Trophoblast cell (in vitro differentiated cells and primary cell): ENCODE measurements around the gene PRR23E.

ENCODE experiments used
- DNase-seq, 2 donors: peaks; one replicate each; pipeline ENCODE4 v3.0.0-alpha.2; 2016
- H2AFZ ChIP-seq: 2 replicates; pipeline ENCODE4 v1.6.1; 2013; ENCODE audit warnings: low read length, moderate library complexity, mild to moderate bottlenecking; ENCODE audit not compliant: insufficient read depth, poor library complexity
- H2AK5ac ChIP-seq: 2 replicates; pipeline ENCODE4 v1.6.1; 2013; ENCODE audit warnings: mild to moderate bottlenecking, low read length
- H2BK120ac ChIP-seq: 2 replicates; pipeline ENCODE4 v1.6.1; 2013; ENCODE audit warnings: low read length, mild to moderate bottlenecking, moderate library complexity; ENCODE audit not compliant: insufficient read depth, poor library complexity
- H2BK12ac ChIP-seq: 2 replicates; pipeline ENCODE4 v1.6.1; 2013; ENCODE audit warnings: mild to moderate bottlenecking, low read length, moderate library complexity
- H2BK5ac ChIP-seq: 2 replicates; pipeline ENCODE4 v1.6.1; 2013; ENCODE audit warnings: low read length, low read depth, moderate library complexity, mild to moderate bottlenecking; ENCODE audit not compliant: poor library complexity
- H3K14ac ChIP-seq: 2 replicates; pipeline ENCODE4 v1.6.1; 2013; ENCODE audit warnings: mild to moderate bottlenecking, low read length
- H3K18ac ChIP-seq: 2 replicates; pipeline ENCODE4 v1.6.1; 2013; ENCODE audit warnings: mild to moderate bottlenecking, low read length
- H3K23ac ChIP-seq: 2 replicates; pipeline ENCODE4 v1.6.1; 2013; ENCODE audit warnings: low read length
- H3K27ac ChIP-seq: 2 replicates; pipeline ENCODE4 v1.5.1; 2013; ENCODE audit warnings: low read depth, mild to moderate bottlenecking, inconsistent platforms, low read length, moderate library complexity
- H3K27me3 ChIP-seq: 2 replicates; pipeline ENCODE4 v1.6.1; 2013; ENCODE audit warnings: inconsistent platforms, mild to moderate bottlenecking, low read length, moderate library complexity; ENCODE audit not compliant: insufficient read depth
- H3K36me3 ChIP-seq, 2 experiments: 1 replicate in 1 of 2; 2 replicates in 1 of 2; pipeline ENCODE4 v1.6.1; 2013; ENCODE audit warnings: low read length in 2 of 2, mild to moderate bottlenecking in 2 of 2, moderate library complexity in 1 of 2; ENCODE audit not compliant: insufficient read depth in 2 of 2, control insufficient read depth in 1 of 2
- H3K4ac ChIP-seq: 2 replicates; pipeline ENCODE4 v1.6.1; 2013; ENCODE audit warnings: low read depth, mild to moderate bottlenecking, low read length, moderate library complexity
- H3K4me1 ChIP-seq, 2 experiments: 1 replicate in 1 of 2; 2 replicates in 1 of 2; pipeline ENCODE4 v1.6.1; 2013; ENCODE audit warnings: low read length in 2 of 2, mild to moderate bottlenecking in 2 of 2, moderate library complexity in 1 of 2; ENCODE audit not compliant: insufficient read depth in 2 of 2, control insufficient read depth in 1 of 2
- H3K4me2 ChIP-seq: 2 replicates; pipeline ENCODE4 v1.6.1; 2013; ENCODE audit warnings: inconsistent platforms, mild to moderate bottlenecking, low read length, moderate library complexity
- H3K4me3 ChIP-seq: 2 replicates; pipeline ENCODE4 v1.5.1; 2013; ENCODE audit warnings: mild to moderate bottlenecking, low read depth, low read length, inconsistent platforms
- H3K79me1 ChIP-seq: one replicate; pipeline ENCODE4 v1.6.1; 2013; ENCODE audit warnings: low read length
- H3K79me2 ChIP-seq: 2 replicates; pipeline ENCODE4 v1.6.1; 2013; ENCODE audit warnings: low read length, mild to moderate bottlenecking; ENCODE audit not compliant: control insufficient read depth, insufficient read depth, poor library complexity
- H3K9ac ChIP-seq: 2 replicates; pipeline ENCODE4 v1.6.1; 2013; ENCODE audit warnings: mild to moderate bottlenecking, low read length
- H3K9me3 ChIP-seq: 2 replicates; pipeline ENCODE4 v1.6.1; 2013; ENCODE audit warnings: low read depth, mild to moderate bottlenecking, control low read depth, inconsistent platforms, low read length; ENCODE audit not compliant: insufficient read depth
- H4K12ac ChIP-seq: 2 replicates; pipeline ENCODE4 v1.6.1; 2013; ENCODE audit warnings: low read depth, mild to moderate bottlenecking, low read length, moderate library complexity
- H4K8ac ChIP-seq: 2 replicates; pipeline ENCODE4 v1.6.1; 2013; ENCODE audit warnings: low read depth, mild to moderate bottlenecking, low read length, moderate library complexity
- H4K91ac ChIP-seq: one replicate; pipeline ENCODE4 v1.6.1; 2013; ENCODE audit warnings: low read depth, mild to moderate bottlenecking, low read length, moderate library complexity
- WGBS: extraction: QIAGEN DNeasy Blood & Tissue Kit; methylation state at CpG from one replicate; pipeline ENCODE4 v1.1.7; 2013; ENCODE audit warnings: missing lambda C conversion rate; ENCODE audit not compliant: insufficient read length, insufficient coverage; ENCODE audit errors: extremely low coverage; 5-methylcytosine and 5-hydroxymethylcytosine counted together

Gene PRR23E

DNA sequence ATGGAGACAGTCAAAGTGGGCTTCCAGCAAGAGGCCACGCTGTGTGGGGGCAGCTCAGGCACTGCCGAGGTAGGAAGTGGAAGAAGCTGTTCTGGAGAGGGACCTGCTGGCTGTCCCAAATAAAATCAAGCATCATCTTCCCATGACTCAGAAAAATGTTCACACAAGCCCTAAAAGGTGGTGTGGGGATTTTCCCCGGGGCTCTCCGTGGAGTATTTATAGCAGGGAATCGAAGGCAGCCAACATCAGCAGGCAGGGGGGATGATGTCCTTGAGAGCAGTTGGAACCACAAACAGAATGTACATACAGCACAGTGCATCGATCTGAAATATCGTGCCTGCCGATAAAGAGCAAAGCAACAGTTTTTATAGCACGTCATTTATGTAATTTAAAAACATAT, 27.6 kb downstream of the PRR23E start:
- H3K18ac ChIP-seq, result no peak overlapping the region
- no peak overlapping the region for H3K27ac ChIP-seq
- H3K9me3 ChIP-seq, result peaks cover 7% of the 10 kb centered on the region
- WGBS, result no CpG with 5 or more reads among the region's 9 CpGs
- H4K12ac ChIP-seq, result no peak overlapping the region
- no peaks in the 10 kb centered on the region for H3K79me2 ChIP-seq
- no peaks in the 10 kb centered on the region for H3K4me1 ChIP-seq
- no peak overlapping the region for H3K4ac ChIP-seq
- no peak overlapping the region for H2BK12ac ChIP-seq
- H3K4me3 ChIP-seq, result no peak overlapping the region
- H3K23ac ChIP-seq, result no peak overlapping the region
- H3K36me3 ChIP-seq, result no peaks in the 10 kb centered on the region
- no peak overlapping the region for H3K14ac ChIP-seq
- DNase-seq, result no peak
- H2AFZ ChIP-seq, result no peak overlapping the region
- H3K79me1 ChIP-seq, result no peaks in the 10 kb centered on the region
- H4K91ac ChIP-seq, result no peak overlapping the region
- no peak overlapping the region for H3K9ac ChIP-seq
- no peak overlapping the region for H2BK120ac ChIP-seq
- no peak overlapping the region for H3K4me2 ChIP-seq
- no peak overlapping the region for H2BK5ac ChIP-seq
- no peak overlapping the region for H4K8ac ChIP-seq
- no peaks in the 10 kb centered on the region for H3K27me3 ChIP-seq
- no peak overlapping the region for H2AK5ac ChIP-seq

DNA sequence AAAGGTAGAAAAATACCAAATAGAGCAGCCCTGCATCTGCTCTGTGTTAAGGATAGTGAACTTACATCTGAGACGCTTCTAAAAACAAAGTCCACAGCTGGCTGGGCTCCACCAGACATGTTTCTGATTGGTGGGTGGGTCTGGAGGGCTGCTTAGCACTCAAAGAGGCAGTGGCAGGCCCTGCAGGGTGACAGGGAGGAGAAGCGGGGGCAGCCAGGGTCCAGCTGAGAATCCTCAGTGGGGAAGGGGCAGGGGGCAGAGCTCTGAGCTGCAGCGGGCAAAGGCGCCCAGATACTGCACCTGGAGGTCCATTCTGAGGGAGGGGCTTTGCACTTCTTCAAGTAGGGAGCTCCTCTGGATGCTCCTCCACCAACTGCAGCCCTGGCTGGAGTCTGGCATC, 28.1 kb downstream of the PRR23E start:
- Histone ChIP-seq H2BK120ac (no peak overlapping the region), H3K4me1 (no peaks in the 10 kb centered on the region), H3K79me1 (no peaks in the 10 kb centered on the region), H3K9me3 (peaks cover 8% of the 10 kb centered on the region), H2BK5ac (no peak overlapping the region), H3K27me3 (no peaks in the 10 kb centered on the region), H4K8ac (no peak overlapping the region), H2BK12ac (no peak overlapping the region), H3K4ac (no peak overlapping the region), H3K14ac (no peak overlapping the region), H3K18ac (no peak overlapping the region), H3K79me2 (no peaks in the 10 kb centered on the region), H4K12ac (no peak overlapping the region), H3K9ac (no peak overlapping the region), H3K27ac (no peak overlapping the region), H3K36me3 (no peaks in the 10 kb centered on the region), H4K91ac (no peak overlapping the region), H3K23ac (no peak overlapping the region), H3K4me2 (no peak overlapping the region), H2AK5ac (no peak overlapping the region), H3K4me3 (no peak overlapping the region), H2AFZ (no peak overlapping the region)
- DNase-seq, result no peak
- no CpG with 5 or more reads among the region's 4 CpGs for WGBS

DNA sequence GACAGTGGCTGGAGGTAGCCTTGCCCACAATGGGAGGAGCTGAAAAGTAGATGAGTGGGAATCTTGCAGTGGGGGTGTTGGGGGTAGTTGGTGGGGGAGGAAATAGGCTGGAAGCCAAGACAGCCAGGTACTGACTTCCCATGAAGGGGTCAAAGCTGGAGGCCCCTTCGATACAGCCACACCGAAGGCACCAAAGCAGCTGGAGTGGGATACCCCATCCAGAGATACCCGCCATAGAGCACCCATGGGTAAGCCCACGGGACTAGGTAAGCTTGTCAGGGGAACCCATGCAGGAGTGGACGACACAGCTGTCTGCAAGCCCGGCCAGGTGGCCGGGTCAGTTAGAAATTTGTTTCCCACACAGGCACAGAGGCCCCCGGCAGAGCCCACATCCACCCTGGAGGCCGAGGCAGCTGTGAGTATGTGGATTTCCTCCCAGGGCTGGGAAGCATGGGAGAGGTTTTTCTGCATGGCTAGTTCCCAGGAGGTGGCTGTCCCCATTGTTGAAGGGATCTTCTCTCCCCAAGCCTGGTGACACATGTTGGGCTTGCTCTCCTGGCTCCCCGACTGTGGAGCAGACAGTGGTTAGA, 28.6 kb downstream of the PRR23E start:
- Histone ChIP-seq H3K4me1 (no peaks in the 10 kb centered on the region), H2BK120ac (no peak overlapping the region), H3K36me3 (no peaks in the 10 kb centered on the region), H4K12ac (no peak overlapping the region), H4K8ac (no peak overlapping the region), H3K23ac (no peak overlapping the region), H3K9ac (no peak overlapping the region), H2BK5ac (no peak overlapping the region), H2AK5ac (no peak overlapping the region), H4K91ac (no peak overlapping the region), H3K79me1 (no peaks in the 10 kb centered on the region), H3K27ac (no peak overlapping the region), H3K4me2 (no peak overlapping the region), H3K4ac (no peak overlapping the region), H3K18ac (no peak overlapping the region), H3K4me3 (no peak overlapping the region), H3K79me2 (no peaks in the 10 kb centered on the region), H3K27me3 (no peaks in the 10 kb centered on the region), H2AFZ (no peak overlapping the region), H3K14ac (no peak overlapping the region), H3K9me3 (peaks cover 10% of the 10 kb centered on the region), H2BK12ac (no peak overlapping the region)
- DNase-seq, result no peak
- WGBS, result no CpG with 5 or more reads among the region's 10 CpGs

DNA sequence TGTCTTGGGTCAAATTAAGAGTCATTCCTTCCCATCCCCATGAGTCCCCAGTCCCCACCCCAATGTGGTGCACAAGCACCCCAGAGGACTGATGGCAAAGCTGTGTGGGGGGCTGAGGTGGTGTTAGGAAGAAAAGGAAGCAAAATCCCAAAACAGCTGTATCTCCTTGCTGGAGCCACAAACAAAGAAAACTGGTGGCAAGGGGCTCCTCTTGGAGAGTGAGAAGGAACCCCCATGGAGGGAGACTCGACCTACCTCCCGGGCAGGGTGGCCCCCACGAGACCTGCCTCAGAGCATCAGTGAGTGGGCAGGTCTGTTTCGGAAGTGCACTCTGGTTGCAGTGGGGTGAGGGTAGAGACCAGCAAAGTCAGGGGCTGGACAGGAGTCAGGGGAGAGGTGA, 29.2 kb downstream of the PRR23E start:
- Histone ChIP-seq H2BK5ac (no peak overlapping the region), H3K23ac (no peak overlapping the region), H3K36me3 (no peaks in the 10 kb centered on the region), H3K18ac (no peak overlapping the region), H4K8ac (no peak overlapping the region), H3K79me1 (no peaks in the 10 kb centered on the region), H3K4ac (no peak overlapping the region), H3K9me3 (peaks cover 12% of the 10 kb centered on the region), H3K79me2 (no peaks in the 10 kb centered on the region), H3K9ac (no peak overlapping the region), H3K4me3 (no peak overlapping the region), H2BK120ac (no peak overlapping the region), H3K4me1 (no peaks in the 10 kb centered on the region), H3K27ac (no peak overlapping the region), H2AFZ (no peak overlapping the region), H3K14ac (no peak overlapping the region), H3K27me3 (no peaks in the 10 kb centered on the region), H2AK5ac (no peak overlapping the region), H4K12ac (no peak overlapping the region), H4K91ac (no peak overlapping the region), H3K4me2 (no peak overlapping the region), H2BK12ac (no peak overlapping the region)
- no CpG with 5 or more reads among the region's 4 CpGs for WGBS
- DNase-seq, result no peak
